GM20431 (cell line): ENCODE data around the gene PLK3.

Experiments
- in situ Hi-C: fragments of 300-500 bp; cut with MseI, MboI; formaldehyde crosslinking; loops from one replicate; pipeline ENCODE4 v1.15.0; 2020; ENCODE audit warnings: low sequenced_read_pairs; ENCODE audit not compliant: unreplicated experiment

The PLK3 gene

DNA sequence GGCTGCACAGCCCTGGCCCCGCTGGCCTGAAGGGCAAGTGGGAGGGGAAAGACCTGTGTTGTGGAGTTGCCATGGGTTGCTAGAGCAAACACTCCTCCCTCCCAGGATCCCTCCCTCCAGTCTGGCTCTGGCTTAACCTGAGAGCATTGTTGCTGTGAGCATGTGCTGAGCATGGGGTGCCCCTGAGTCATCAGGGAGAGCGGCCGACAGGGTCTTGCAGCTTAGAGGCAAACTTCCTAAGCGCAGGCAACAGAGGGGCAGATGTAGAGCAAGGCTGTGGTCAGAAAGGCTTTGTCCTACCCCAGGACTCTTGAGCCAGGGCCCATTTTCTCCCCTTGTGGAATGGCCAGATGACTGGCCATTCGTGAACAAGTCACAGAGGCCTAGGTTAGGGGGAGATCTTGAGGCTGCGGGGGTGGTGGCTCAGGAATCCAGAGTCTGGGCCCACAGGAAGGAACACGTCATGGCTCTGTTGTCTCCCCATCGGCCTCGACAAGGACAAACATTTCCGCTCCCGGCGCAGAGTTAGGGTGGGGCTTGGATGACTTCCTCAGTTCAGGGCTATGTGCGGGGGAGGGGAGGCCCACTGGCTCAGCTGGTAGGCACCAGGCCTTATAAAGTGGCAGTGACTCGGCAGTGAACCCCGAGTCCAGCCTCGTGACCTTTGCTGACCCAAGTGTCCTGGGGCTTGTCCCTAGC lies 7.3 kb downstream of the PLK3 start:
- in situ Hi-C loops, result loop anchor here (25.0 kb wide), 1 partner anchor 505 kb away; no protein-coding TSS in a partner anchor

- in situ Hi-C loops, result loop anchor here (25.0 kb wide), 1 partner anchor 504 kb away; no protein-coding TSS in a partner anchor
Measured at GRCh38 chr1:44808063-44808937, 8.1 kb downstream of the PLK3 start, which contains the start of gene BTBD19. TSS of gene BTBD19 (plus strand) at chr1:44808523. CDS start at chr1:44808821, 298 bp downstream.

DNA sequence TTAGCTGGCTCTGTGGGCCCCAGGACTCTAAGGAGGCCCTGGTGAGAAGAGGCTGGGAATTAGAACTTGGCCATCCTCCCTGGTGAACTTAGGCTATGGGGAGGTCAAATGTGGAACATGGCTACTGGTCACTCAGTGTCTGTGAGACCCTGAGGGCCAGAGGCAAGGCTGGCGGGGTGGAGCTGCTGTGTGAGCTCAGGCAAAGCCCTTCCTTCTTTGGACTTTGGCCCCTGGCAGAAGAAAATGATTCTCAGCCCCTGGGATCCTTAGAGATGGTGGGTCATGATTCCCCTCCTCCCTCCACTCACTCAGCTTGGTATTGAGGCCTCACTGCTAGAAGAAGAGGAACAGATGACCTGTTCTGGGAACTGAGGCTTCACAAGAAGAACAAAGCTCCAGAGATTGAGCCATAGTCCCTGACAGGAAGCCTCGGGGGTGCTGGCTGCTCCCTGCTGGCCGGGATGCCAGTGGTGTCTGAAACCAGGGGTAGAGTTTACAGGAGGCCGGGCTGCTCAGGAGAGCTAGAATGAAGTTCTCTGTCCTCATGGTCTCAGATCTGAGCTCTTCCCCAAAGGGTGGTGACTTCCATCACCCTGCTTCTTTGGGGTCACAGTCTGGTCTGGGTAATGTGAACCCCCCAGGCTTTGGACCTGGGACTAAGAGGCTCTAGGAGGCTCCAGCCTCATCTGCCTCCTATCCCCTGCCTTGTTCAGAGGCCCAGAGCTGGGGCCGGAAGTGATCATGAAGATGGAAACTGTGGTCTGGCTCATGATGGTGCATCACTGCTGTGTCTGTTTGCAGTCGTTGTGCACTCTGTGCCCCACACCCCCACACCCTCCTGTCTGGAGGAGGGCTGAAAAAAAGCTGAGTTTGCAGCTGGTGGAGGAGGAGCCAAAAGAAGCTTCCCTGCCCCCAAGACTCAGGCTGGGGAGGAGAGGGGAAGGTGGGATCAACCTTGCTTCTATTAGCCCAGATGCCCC lies 9.1 kb downstream of the PLK3 start:
- in situ Hi-C loops, result loop anchor here (25.0 kb wide), 1 partner anchor 503 kb away; no protein-coding TSS in a partner anchor

- in situ Hi-C loops, result loop anchor here (25.0 kb wide), 1 partner anchor 502 kb away; no protein-coding TSS in a partner anchor
Measured at GRCh38 chr1:44810101-44810761, 10.1 kb downstream of the PLK3 start.

- in situ Hi-C loops, result loop anchor here (25.0 kb wide), 1 partner anchor 502 kb away; no protein-coding TSS in a partner anchor
Measured at GRCh38 chr1:44810762-44811105, 10.6 kb downstream of the PLK3 start.

- in situ Hi-C loops, result loop anchor here (25.0 kb wide), 1 partner anchor 501 kb away; no protein-coding TSS in a partner anchor
Measured at GRCh38 chr1:44811234-44811633, 11.1 kb downstream of the PLK3 start.

DNA sequence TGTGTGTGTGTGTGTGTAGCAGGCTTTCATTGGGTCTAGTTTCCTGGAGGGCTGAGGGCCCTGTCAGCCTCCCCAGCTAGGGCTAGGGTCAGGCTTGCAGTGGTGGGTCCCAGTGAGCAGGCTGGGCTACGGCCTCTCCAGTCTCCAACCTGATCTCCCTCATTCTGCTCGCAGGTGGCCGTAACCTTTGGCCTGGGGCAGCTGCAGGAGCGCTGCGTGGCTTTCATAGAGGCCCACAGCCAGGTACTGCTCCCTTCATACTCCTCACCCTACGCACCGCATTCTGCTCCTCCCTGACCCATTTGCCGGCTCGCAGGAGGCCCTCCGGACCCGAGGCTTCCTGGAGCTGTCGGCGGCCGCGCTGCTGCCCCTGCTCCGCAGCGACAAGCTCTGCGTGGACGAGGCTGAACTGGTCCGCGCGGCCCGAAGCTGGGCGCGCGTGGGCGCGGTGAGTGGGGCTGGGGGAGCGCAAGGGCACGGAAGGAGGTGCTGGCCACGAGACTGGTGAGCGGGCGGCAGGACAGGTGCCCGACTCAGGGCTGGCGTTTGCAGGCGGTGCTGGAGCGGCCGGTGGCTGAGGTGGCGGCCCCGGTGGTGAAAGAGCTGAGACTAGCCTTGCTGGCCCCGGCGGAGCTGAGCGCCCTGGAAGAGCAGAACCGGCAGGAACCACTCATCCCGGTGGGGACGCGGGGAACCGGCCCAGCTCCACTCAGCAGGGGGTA lies 12.8 kb downstream of the PLK3 start:
- in situ Hi-C loops, result loop anchor here (25.0 kb wide), 1 partner anchor 499 kb away; no protein-coding TSS in a partner anchor

DNA sequence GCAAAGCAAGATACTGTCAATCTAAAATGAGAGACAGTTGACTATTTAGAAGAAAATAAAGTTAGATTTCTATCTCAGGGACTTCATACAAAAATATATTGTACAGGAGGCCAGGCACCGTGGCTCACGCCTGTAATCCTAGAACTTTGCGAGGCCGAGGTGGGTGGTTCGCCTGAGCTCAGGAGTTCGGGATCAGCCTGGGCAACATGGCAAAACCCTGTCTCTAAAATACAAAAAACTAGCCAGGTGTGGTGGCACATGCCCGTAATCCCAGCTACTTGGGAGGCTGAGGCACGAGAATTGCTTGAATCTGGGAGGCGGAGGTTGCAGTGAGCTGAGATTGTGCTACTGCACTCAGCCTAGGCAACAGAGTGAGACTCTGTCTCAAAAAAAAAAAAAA lies 15.7 kb downstream of the PLK3 start:
- in situ Hi-C loops, result loop anchor here (25.0 kb wide), 1 partner anchor 496 kb away; no protein-coding TSS in a partner anchor

DNA sequence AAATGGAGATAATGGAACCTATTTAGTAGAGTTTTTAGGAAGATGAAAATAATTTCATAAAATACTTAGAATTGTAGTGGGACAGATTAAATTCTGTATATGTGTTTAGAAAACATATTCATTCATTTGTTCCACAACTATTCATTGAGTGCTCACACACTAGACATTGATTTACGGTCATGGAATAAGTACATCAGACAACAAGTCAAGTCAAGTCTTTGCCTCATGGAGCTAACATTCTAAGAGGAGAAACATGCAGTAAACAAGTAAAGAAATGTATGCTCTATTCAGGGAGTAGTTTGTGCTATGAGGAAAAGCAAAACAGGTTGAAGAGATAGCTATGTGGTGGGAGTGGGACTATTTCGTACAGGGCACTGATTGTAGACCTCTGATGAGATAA lies 17.1 kb downstream of the PLK3 start:
- in situ Hi-C loops, result loop anchor here (25.0 kb wide), 1 partner anchor 495 kb away; no protein-coding TSS in a partner anchor

DNA sequence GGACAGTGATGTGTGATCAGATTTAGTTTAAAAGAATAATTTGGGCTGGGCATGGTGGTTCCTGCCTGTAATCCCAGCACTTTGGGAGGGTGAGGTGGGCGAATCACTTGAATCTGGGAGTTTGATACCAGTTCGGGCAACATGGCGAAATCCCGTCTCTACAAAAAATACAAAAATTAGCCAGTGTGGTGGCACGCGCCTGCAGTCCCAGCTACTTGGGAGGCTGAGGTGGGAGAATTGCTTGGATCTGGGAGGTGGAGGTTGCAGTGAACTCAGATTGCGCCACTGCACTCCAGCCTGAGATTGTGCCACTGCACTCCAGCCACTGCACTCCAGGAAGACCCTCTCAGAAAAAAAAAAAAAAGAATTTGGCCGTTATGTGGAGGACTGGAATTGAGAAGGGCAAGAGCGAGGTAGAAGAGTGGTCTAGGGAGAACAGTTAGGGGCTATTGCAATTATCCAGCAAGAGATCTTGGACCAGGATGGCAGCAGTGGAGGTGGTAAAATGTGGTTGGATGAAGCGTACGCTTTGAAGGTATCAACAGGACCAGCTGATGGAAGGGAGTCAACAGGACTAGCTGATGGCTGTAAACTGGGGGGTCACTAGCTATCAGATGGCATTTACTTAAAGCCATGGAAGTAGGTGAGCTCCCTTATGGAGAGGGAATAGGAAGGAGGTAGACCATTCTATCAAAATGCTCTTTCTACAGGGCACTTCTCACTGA lies 17.8 kb downstream of the PLK3 start:
- in situ Hi-C loops, result loop anchor here (25.0 kb wide), 1 partner anchor 494 kb away; no protein-coding TSS in a partner anchor

- in situ Hi-C loops, result loop anchor here (25.0 kb wide), 1 partner anchor 493 kb away; no protein-coding TSS in a partner anchor
Measured at GRCh38 chr1:44819196-44819607, 19.0 kb downstream of the PLK3 start.

- in situ Hi-C loops, result loop anchor here (25.0 kb wide), 1 partner anchor 493 kb away; no protein-coding TSS in a partner anchor
Measured at GRCh38 chr1:44819608-44820327, 19.6 kb downstream of the PLK3 start.

- in situ Hi-C loops, result loop anchor here (25.0 kb wide), 1 partner anchor 492 kb away; no protein-coding TSS in a partner anchor
Measured at GRCh38 chr1:44820328-44821239, 20.4 kb downstream of the PLK3 start.

DNA sequence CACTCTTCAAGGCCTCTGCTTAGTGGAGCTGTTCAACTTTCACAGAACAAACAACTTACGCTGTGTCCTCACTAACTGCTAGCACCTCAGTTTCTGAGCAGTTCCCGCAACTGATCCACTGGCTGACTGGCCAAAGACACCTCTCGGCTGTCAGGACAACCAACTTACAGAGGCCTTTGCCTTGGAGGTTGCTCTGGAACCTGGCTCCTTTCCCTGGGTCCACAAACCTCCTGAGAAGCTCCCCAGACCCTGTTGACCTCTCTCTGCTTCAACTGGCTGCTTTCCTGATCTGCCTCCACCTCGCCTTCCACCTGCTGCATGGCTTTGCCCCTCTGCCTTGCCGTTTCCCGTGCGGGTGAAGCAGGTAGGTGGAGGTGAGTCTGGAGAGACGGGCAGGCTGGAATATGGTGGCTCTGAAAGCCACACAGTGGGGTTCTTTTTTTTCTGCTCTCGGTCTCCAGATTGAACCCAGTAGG lies 21.1 kb downstream of the PLK3 start:
- in situ Hi-C loops, result loop anchor here (25.0 kb wide), 1 partner anchor 491 kb away; no protein-coding TSS in a partner anchor

- in situ Hi-C loops, result loop anchor here (25.0 kb wide), 1 partner anchor 490 kb away; no protein-coding TSS in a partner anchor
Measured at GRCh38 chr1:44822131-44822701, 22.0 kb downstream of the PLK3 start.
